Peyer's patch (tissue), 4 donors: ENCODE results near the gene TINAGL1. TPM values are rescaled to one million over a fixed set of nuclear protein-coding genes. Genes with fewer than 3 reads are reported as not detected.

Experiments
- DNase-seq, 3 donors: peaks; one replicate each; pipeline ENCODE4 v3.0.0-alpha.2; 2017 to 2019
- H3K27ac ChIP-seq, 4 donors: fragments of 200-600 bp; sonication (generic); one replicate each; pipeline ENCODE4 v1.5.1; 2016 to 2019
- H3K27me3 ChIP-seq, 2 donors: fragments of 200-600 bp; sonication (generic); one replicate each; pipeline ENCODE4 v1.5.1; 2019
- H3K36me3 ChIP-seq, 3 donors: fragments of 200-600 bp; sonication (generic); one replicate each; pipeline ENCODE4 v1.5.1; 2016 to 2019
- H3K4me1 ChIP-seq, 4 donors: fragments of 200-600 bp; sonication (generic); one replicate each; pipeline ENCODE4 v1.5.1; 2016 to 2019
- H3K4me3 ChIP-seq, 4 donors: fragments of 200-600 bp; sonication (generic); 1 replicate in 3 of 4; 2 replicates in 1 of 4; pipeline ENCODE4 v1.5.1; 2016 to 2019; ENCODE audit warnings: mild to moderate bottlenecking in 1 of 4
- H3K9me3 ChIP-seq, 4 donors: fragments of 200-600 bp; sonication (generic); one replicate each; pipeline ENCODE4 v1.5.1; 2016 to 2019; ENCODE audit warnings: mild to moderate bottlenecking in 1 of 4
- CTCF ChIP-seq, 6 experiments: fragments of 450-650 bp in 4 of 6; fragments of 200-600 bp in 2 of 6; sonication (generic) in 1 of 6; IDR thresholded peaks; one replicate each; pipeline ENCODE4 v1.5.1; 2017 to 2019; ENCODE audit warnings: antibody characterized with exemption in 6 of 6, mild to moderate bottlenecking in 3 of 6, moderate library complexity in 1 of 6
- POLR2A ChIP-seq, 2 donors: fragments of 450-650 bp; IDR thresholded peaks; one replicate each; pipeline ENCODE4 v1.5.1; 2017; ENCODE audit warnings: antibody characterized with exemption in 2 of 2, mild to moderate bottlenecking in 2 of 2, moderate library complexity in 2 of 2
- total RNA-seq, 4 donors: library from RNA; depleted of rRNA; stranded (reverse); fragments of >200 nt; gene quantifications; one replicate each; pipeline ENCODE4 v1.1.0, GENCODE V29; 2016

TINAGL1 gene
- total RNA-seq, 4 donors from 2014 or later: 112 to 215 (median 192) TPM

DNA sequence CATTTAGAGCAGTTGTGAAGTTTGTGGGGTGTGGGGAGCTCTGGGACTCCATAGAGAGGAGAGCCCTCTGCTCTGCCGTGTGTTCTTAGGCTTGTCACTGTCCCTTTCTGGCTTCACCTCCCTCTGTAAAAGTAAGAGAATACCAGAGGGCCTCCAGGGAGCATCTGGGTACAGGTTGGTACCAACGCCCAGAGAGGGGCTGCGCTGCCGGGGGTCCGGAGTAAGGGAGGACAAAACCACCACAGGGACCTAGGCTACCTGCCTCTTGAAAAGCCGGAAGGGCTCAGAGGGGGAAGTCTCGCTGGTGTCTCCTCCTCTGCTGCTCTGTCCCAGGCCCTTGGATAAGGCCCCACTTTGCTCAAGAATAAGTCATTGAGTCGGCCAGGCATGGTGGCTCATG, 3.1 kb upstream of the TINAGL1 start:
- TF ChIP-seq POLR2A (IDR thresholded peaks at IDR 0.05) (no peak), CTCF (IDR thresholded peaks at IDR 0.05) (no peak)

GRCh38 chr1:31574749-31575368, 1.5 kb upstream of the TINAGL1 start:
- Histone ChIP-seq H3K4me1 (peaks cover 0 to 45% (median 11%) of the 10 kb centered on the region in 4 donors), H3K27ac (peak overlapping the region in 3 of 4 donors; percentile 84 to 96 (median 91)), H3K27me3 (no peaks in the 10 kb centered on the region), H3K36me3 (no peaks in the 10 kb centered on the region), H3K4me3 (peak overlapping the region in 1 of 4 donors; percentile 8), H3K9me3 (no peaks in the 10 kb centered on the region)
- peak in 1 of 3 donors; percentile 31 for DNase-seq
- TF ChIP-seq POLR2A (IDR thresholded peaks at IDR 0.05): no peak
- TF ChIP-seq CTCF (IDR thresholded peaks at IDR 0.05): no peak

More for the DNA sequence above, 3.1 kb upstream of the TINAGL1 start:
- Histone ChIP-seq H3K9me3 (no peaks in the 10 kb centered on the region), H3K36me3 (no peaks in the 10 kb centered on the region), H3K4me1 (peaks cover 0 to 37% (median 11%) of the 10 kb centered on the region in 4 donors), H3K27ac (peak overlapping the region in 3 of 4 donors; percentile 84 to 96 (median 91)), H3K4me3 (no peak overlapping the region), H3K27me3 (no peaks in the 10 kb centered on the region)
- peak in 2 of 3 donors; percentile 38 to 41 for DNase-seq

DNA sequence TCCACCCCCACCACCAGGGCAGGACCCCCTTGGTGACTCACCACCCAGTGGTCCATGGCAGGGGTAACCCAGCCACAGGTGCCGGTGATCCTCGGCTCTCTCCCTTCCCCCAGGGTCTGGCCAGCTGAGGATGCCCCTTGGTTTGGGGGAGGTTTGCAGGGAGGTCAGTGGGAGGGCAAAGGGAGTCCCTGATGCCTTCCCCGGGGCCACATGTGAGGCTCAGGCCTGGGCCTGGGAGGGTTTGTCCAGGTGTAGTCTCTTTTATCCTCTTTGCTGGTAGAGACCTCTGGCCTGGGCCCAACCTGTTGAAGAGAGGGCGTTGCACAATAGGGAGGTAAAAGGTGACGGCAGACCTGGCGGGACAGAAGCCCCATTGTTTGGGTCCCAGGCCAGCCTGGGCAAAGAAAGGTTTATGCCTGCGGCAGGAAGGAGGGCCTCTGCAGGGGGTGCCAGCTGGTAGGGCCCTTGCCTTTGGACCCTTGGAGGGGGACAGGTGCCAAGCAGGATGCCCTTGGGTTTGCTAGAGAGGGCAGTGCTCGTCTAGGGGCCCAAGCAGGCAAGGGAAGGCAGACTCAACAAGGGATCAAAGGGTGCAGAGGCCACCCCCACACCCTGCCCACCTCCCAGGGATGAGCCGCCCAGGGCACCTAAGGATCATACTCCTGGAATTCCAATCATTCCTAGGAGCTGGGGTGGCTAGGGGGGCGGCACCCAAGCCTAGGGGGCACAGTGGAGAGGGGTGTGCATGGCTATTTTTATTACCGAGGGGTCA, 760 bp upstream of the TINAGL1 start:
- TF ChIP-seq POLR2A (IDR thresholded peaks at IDR 0.05) (peak in 1 of 2 donors; percentile 48), CTCF (IDR thresholded peaks at IDR 0.05) (no peak)
- no peaks in the 10 kb centered on the region for H3K9me3 ChIP-seq
- no peaks in the 10 kb centered on the region for H3K27me3 ChIP-seq
- peak overlapping the region in 3 of 4 donors; percentile 84 to 96 (median 91) for H3K27ac ChIP-seq
- peak in 2 of 3 donors; percentile 79 to 84 for DNase-seq
- peaks cover 0 to 50% (median 11%) of the 10 kb centered on the region in 4 donors for H3K4me1 ChIP-seq
- H3K36me3 ChIP-seq: no peaks in the 10 kb centered on the region
- H3K4me3 ChIP-seq: peak overlapping the region in 2 of 4 donors; percentile 68 to 76

DNA sequence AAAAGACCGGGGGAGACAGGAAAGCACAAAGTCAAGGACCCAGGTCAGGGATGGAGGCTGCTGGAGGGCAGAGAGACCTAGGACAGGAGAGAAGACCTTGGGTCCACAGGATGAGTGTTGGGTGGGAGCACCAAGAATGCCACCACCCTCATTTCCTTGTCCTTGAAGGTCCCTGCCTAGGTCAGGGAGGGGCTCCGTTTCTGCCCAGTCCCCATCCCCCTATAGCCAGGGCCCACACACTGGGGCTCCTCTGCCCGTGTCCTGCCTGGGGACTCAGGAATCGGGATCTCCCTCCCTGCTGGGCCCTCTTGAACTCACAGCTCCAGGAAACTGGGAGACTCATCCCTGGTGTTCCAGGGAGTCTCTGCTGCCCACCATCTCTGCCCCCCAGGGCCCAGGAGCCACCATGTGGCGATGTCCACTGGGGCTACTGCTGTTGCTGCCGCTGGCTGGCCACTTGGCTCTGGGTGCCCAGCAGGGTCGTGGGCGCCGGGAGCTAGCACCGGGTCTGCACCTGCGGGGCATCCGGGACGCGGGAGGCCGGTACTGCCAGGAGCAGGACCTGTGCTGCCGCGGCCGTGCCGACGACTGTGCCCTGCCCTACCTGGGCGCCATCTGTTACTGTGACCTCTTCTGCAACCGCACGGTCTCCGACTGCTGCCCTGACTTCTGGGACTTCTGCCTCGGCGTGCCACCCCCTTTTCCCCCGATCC, 584 bp downstream of the TINAGL1 start:
- Histone ChIP-seq H3K9me3 (no peaks in the 10 kb centered on the region), H3K27me3 (no peaks in the 10 kb centered on the region), H3K4me1 (peaks cover 0 to 62% (median 11%) of the 10 kb centered on the region in 4 donors), H3K27ac (peak overlapping the region; percentile 42 to 96 (median 88)), H3K4me3 (peak overlapping the region; percentile 16 to 76 (median 52)), H3K36me3 (no peaks in the 10 kb centered on the region)
- peak in 1 of 3 donors; percentile 70 for DNase-seq
- peak in 1 of 2 donors; percentile 18 for TF ChIP-seq POLR2A (IDR thresholded peaks at IDR 0.05)
- TF ChIP-seq CTCF (IDR thresholded peaks at IDR 0.05): no peak

GRCh38 chr1:31577515-31578192, 1.3 kb downstream of the TINAGL1 start:
- no peaks in the 10 kb centered on the region for H3K36me3 ChIP-seq
- H3K27me3 ChIP-seq: no peaks in the 10 kb centered on the region
- no peak for TF ChIP-seq POLR2A (IDR thresholded peaks at IDR 0.05)
- TF ChIP-seq CTCF (IDR thresholded peaks at IDR 0.05): no peak
- H3K27ac ChIP-seq: peak overlapping the region; percentile 42 to 96 (median 88)
- no peaks in the 10 kb centered on the region for H3K9me3 ChIP-seq
- peaks cover 0 to 68% (median 11%) of the 10 kb centered on the region in 4 donors for H3K4me1 ChIP-seq
- H3K4me3 ChIP-seq: peak overlapping the region; percentile 16 to 76 (median 52)
- no peak for DNase-seq
